Endothelial cell of umbilical vein (primary cell): ENCODE data around the gene EFTUD2. TPM values are rescaled to one million over a fixed set of nuclear protein-coding genes. Genes with fewer than 3 reads are reported as not detected.

Experiments
- BruUV-seq: library from RNA; stranded (reverse); fragments of 400-500 nt; replicated peaks from 2 replicates; lab custom pipeline; 2021; lab: Mats Ljungman, UMichigan
- CTCF ChIA-PET: fragments of 300-600, 350-600 bp; sonication (Branson Sonifier 250); formaldehyde crosslinking; loops from one replicate; lab custom pipeline; 2021; ENCODE audit warnings: antibody characterized with exemption, inconsistent platforms; lab: Charles Lee
- POLR2A ChIA-PET: fragments of 300-600, 350-600 bp; sonication (Branson Sonifier 250); formaldehyde crosslinking; loops from one replicate; lab custom pipeline; 2021; ENCODE audit warnings: antibody characterized with exemption, inconsistent platforms; lab: Charles Lee
- DNase-seq: peaks from one replicate; pipeline ENCODE4 v3.0.0-alpha.2; 2011; ENCODE audit warnings: low read depth, low spot score
- FAIRE-seq: peaks from 2 replicates; lab custom pipeline; 2011; peaks lifted over from hg19 to GRCh38; lab: Jason Lieb, UNC
- H2AFZ ChIP-seq: 2 replicates; pipeline ENCODE4 v1.6.0; 2012; ENCODE audit warnings: low read depth, low read length, control low read depth, inconsistent platforms
- H3K27ac ChIP-seq: 2 replicates; pipeline ENCODE4 v1.5.1; 2011; ENCODE audit warnings: low read depth, mild to moderate bottlenecking, control low read depth, low read length, moderate library complexity; ENCODE audit not compliant: insufficient read depth
- H3K27me3 ChIP-seq, 2 experiments: 2 replicates each; pipeline versions ENCODE4 v1.6.0 to v1.6.1; 2011; ENCODE audit warnings: low read length in 2 of 2, mixed read lengths in 1 of 2; ENCODE audit not compliant: control insufficient read depth in 2 of 2, insufficient read depth in 2 of 2
- H3K36me3 ChIP-seq, 2 experiments: 2 replicates in 1 of 2; 3 replicates in 1 of 2; pipeline ENCODE4 v1.5.1; 2011; ENCODE audit warnings: low read length in 2 of 2, mild to moderate bottlenecking in 1 of 2, moderate library complexity in 1 of 2; ENCODE audit not compliant: control insufficient read depth in 2 of 2, insufficient read depth in 2 of 2; ENCODE audit errors: extremely low read depth in 1 of 2
- H3K4me1 ChIP-seq: 3 replicates; pipeline ENCODE4 v1.5.1; 2011; ENCODE audit warnings: mild to moderate bottlenecking, low read length; ENCODE audit not compliant: control insufficient read depth, insufficient read depth; ENCODE audit errors: extremely low read depth
- H3K4me2 ChIP-seq: 2 replicates; pipeline ENCODE4 v1.6.1; 2011; ENCODE audit warnings: low read length, control low read depth, mixed read lengths; ENCODE audit not compliant: insufficient read depth
- H3K4me3 ChIP-seq, 3 experiments: fragments of 200-600 bp in 1 of 3; sonication (generic), shearing (Covaris generic) in 1 of 3; replicated peaks in 1 of 3; 2 replicates each; pipeline ENCODE4 v1.5.1; 2011 to 2016; ENCODE audit warnings: control low read depth in 3 of 3, low read length in 3 of 3, mild to moderate bottlenecking in 2 of 3, inconsistent platforms in 1 of 3, low read depth in 1 of 3, moderate library complexity in 1 of 3; ENCODE audit not compliant: insufficient read depth in 1 of 3
- H3K79me2 ChIP-seq: 2 replicates; pipeline ENCODE4 v1.6.0; 2012; ENCODE audit warnings: low read length, inconsistent platforms; ENCODE audit not compliant: control insufficient read depth, insufficient read depth
- H3K9ac ChIP-seq: replicated peaks from 2 replicates; pipeline ENCODE3; 2011; ENCODE audit warnings: low read length, control low read depth; ENCODE audit not compliant: insufficient read depth; ENCODE audit errors: extremely low read depth
- H3K9me1 ChIP-seq: replicated peaks from 3 replicates; pipeline ENCODE4 v1.6.0; 2011; ENCODE audit warnings: mild to moderate bottlenecking, low read length; ENCODE audit not compliant: control insufficient read depth, insufficient read depth; ENCODE audit errors: extremely low read depth
- H3K9me3 ChIP-seq: replicated peaks from 2 replicates; pipeline ENCODE4 v1.5.1; 2012; ENCODE audit warnings: low read length, inconsistent platforms; ENCODE audit not compliant: control insufficient read depth, insufficient read depth
- H4K20me1 ChIP-seq: replicated peaks from 2 replicates; pipeline ENCODE3; 2011; ENCODE audit warnings: mild to moderate bottlenecking, low read length; ENCODE audit not compliant: control insufficient read depth, insufficient read depth; ENCODE audit errors: extremely low read depth
- EZH2 ChIP-seq: IDR thresholded peaks from 2 replicates; pipeline ENCODE4 v1.6.1; 2012; ENCODE audit warnings: borderline replicate concordance, low read depth, mild to moderate bottlenecking, moderate library complexity, low read length, inconsistent platforms; ENCODE audit not compliant: severe bottlenecking
- FOS ChIP-seq: IDR thresholded peaks from 2 replicates; pipeline ENCODE4 v1.6.1; 2011; ENCODE audit warnings: mild to moderate bottlenecking, low read length, moderate library complexity, borderline replicate concordance; ENCODE audit not compliant: insufficient read depth
- GATA2 ChIP-seq: IDR thresholded peaks from 2 replicates; pipeline ENCODE4 v1.7.0; 2011; ENCODE audit warnings: low read depth, mild to moderate bottlenecking, moderate library complexity, mixed read lengths, low read length; ENCODE audit not compliant: insufficient read length, insufficient read depth
- JUN ChIP-seq: IDR thresholded peaks from 2 replicates; pipeline ENCODE4 v1.6.1; 2011; ENCODE audit warnings: borderline replicate concordance, low read depth; ENCODE audit not compliant: insufficient read length, insufficient read depth
- MAX ChIP-seq: IDR thresholded peaks from 2 replicates; pipeline ENCODE4 v1.6.1; 2011; ENCODE audit not compliant: insufficient read depth, insufficient read length
- MYC ChIP-seq: IDR thresholded peaks from one replicate; pipeline ENCODE4 v1.6.1; 2011; ENCODE audit warnings: mild to moderate bottlenecking, low read depth, low read length
- POLR2A ChIP-seq: IDR thresholded peaks from 2 replicates; pipeline ENCODE4 v1.6.1; 2012; ENCODE audit warnings: low read depth, mild to moderate bottlenecking, control low read depth, low read length
- POLR2AphosphoS5 ChIP-seq: IDR thresholded peaks from 2 replicates; pipeline ENCODE4 v1.6.1; 2012; ENCODE audit warnings: low read depth, mild to moderate bottlenecking, control low read depth, low read length, moderate library complexity; ENCODE audit not compliant: insufficient read depth
- dilution Hi-C: fragments of 300-500 bp; cut with MboI; formaldehyde crosslinking; loops from one replicate; pipeline ENCODE4 v1.15.0; 2019; ENCODE audit warnings: low sequenced_read_pairs; ENCODE audit not compliant: extremely low pct_ligation_motif_present
- intact Hi-C: fragments of 100-400 bp; cut with micrococcal nuclease; formaldehyde crosslinking; loops from one replicate; pipeline ENCODE4 v1.10.0; 2022
- polyA plus RNA-seq, 4 experiments: library from polyadenylated mRNA; depleted of rRNA in 3 of 4; stranded (reverse) in 3 of 4; unstranded in 1 of 4; fragments of >200 nt; gene quantifications; 2 replicates each; pipeline versions ENCODE4 v1.2.1 to v1.2.3, GENCODE V29; 2011 to 2012; ENCODE audit warnings: missing spikeins in 1 of 4
- total RNA-seq: library from RNA; stranded (reverse); gene quantifications from 2 replicates; pipeline ENCODE4 v1.2.3, GENCODE V29; 2021
- TF ChIP-seq, protein P1 (sequence below), 2 donors: IDR thresholded peaks; 1 replicate in 1 of 2; 2 replicates in 1 of 2; pipeline ENCODE4 v1.5.1; 2011; ENCODE audit warnings: low read length in 2 of 2, mild to moderate bottlenecking in 2 of 2, moderate library complexity in 2 of 2, control low read depth in 1 of 2, inconsistent platforms in 1 of 2, low read depth in 1 of 2; ENCODE audit not compliant: insufficient read depth in 1 of 2; ENCODE audit errors: extremely low read depth in 1 of 2

EFTUD2 gene
- total and polyA plus RNA-seq, 2 donors (not counting 3 experiments of a cell fraction or from before 2014, with no cell fraction given): 125 to 170 TPM

DNA sequence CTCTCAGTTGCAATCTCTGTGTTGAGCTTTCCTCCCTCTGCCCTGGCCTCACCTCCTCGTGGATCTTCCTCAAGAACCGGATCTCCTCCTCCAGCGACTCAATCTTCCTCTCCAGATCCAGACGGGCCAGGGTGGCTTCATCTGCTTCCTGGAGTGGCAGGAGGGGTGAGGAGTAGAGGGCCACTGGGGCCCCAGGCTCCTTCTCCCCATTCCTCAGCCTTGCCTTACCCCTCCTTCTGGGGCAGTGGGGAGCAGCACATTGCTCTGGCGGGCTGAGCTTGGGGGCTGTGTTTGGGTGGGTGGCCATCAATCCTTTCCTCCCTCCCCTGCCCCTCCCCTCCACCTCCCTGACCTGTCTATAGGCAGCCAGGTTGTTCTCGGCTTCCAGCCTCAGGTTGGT, 14.4 kb upstream of the EFTUD2 start:
- FAIRE-seq (no peak), DNase-seq (no peak)
- no peak overlapping the region for H3K27ac ChIP-seq
- POLR2A ChIA-PET: no interaction called here
- no peak for TF ChIP-seq MAX
- no peak for TF ChIP-seq MYC
- TF ChIP-seq, protein P1, sequence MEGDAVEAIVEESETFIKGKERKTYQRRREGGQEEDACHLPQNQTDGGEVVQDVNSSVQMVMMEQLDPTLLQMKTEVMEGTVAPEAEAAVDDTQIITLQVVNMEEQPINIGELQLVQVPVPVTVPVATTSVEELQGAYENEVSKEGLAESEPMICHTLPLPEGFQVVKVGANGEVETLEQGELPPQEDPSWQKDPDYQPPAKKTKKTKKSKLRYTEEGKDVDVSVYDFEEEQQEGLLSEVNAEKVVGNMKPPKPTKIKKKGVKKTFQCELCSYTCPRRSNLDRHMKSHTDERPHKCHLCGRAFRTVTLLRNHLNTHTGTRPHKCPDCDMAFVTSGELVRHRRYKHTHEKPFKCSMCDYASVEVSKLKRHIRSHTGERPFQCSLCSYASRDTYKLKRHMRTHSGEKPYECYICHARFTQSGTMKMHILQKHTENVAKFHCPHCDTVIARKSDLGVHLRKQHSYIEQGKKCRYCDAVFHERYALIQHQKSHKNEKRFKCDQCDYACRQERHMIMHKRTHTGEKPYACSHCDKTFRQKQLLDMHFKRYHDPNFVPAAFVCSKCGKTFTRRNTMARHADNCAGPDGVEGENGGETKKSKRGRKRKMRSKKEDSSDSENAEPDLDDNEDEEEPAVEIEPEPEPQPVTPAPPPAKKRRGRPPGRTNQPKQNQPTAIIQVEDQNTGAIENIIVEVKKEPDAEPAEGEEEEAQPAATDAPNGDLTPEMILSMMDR (IDR thresholded peaks at IDR 0.05; ENCODE audit: extremely low read depth in 1 of 2, insufficient read depth in 1 of 2, low read depth in 1 of 2, low read length in 2 of 2): no peak
- no peak for TF ChIP-seq POLR2AphosphoS5
- TF ChIP-seq POLR2A: no peak
- no peak for TF ChIP-seq EZH2
- TF ChIP-seq JUN: no peak
- no peak for TF ChIP-seq GATA2
- TF ChIP-seq FOS: no peak
- no peak overlapping the region for H3K4me2 ChIP-seq
- no peak overlapping the region for H3K9ac ChIP-seq
- no TSS peak for BruUV-seq
- H4K20me1 ChIP-seq: no peaks in the 10 kb centered on the region
- no peaks in the 10 kb centered on the region for H3K9me3 ChIP-seq
- intact Hi-C loops: no loop called here
- H2AFZ ChIP-seq: peak overlapping the region; percentile 14
- no peaks in the 10 kb centered on the region for H3K79me2 ChIP-seq
- no peak overlapping the region for H3K4me3 ChIP-seq
- no peaks in the 10 kb centered on the region for H3K27me3 ChIP-seq
- peaks cover 12% of the 10 kb centered on the region for H3K4me1 ChIP-seq
- dilution Hi-C loops: no loop called here
- CTCF ChIA-PET: interaction anchor here (4.8 to 9.4 kb wide), 2 partner anchors 13 to 109 kb away, joined by 28 to 94 read pairs; partner anchors contain the start of gene EFTUD2
- no peaks in the 10 kb centered on the region for H3K9me1 ChIP-seq
- no peaks in the 10 kb centered on the region for H3K36me3 ChIP-seq
